GM18951 (cell line): ENCODE measurements around the gene PIP.
"Not testable (repeated sequence)": the region's sequence is repeated elsewhere in the genome, so short reads cannot be mapped to it uniquely, and the experiment has no call there.

ENCODE experiments used
- POLR2A ChIP-seq: IDR thresholded peaks from 4 replicates; pipeline ENCODE4 v1.6.1; 2011; ENCODE audit warnings: mild to moderate bottlenecking; ENCODE audit not compliant: insufficient read length, insufficient read depth; ENCODE audit errors: extremely low read depth
- in situ Hi-C: fragments of 300-500 bp; cut with MboI; formaldehyde crosslinking; loops from one replicate; pipeline ENCODE4 v1.12.0; 2022; ENCODE audit warnings: low sequenced_read_pairs, mixed read lengths, inconsistent platforms; ENCODE audit not compliant: unreplicated experiment

The PIP gene

DNA sequence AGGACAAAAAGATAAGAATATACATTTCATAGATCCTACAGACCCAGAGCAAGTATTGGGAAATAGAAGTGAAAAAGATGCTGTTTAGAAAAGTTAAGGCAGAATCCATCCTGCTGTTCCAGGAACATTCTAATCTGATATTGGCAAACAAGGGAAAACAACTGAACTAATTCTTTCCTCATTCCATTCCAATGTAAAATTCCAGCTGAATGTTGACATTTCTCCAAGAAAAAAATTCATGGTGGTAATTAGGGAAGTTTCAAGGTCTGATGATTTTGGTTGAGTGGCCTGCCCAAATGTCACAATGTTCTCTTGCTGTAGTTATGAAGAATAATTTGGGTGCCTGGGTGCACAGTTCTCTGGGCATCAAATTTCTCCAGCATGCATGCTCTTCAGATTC lies 15.2 kb downstream of the PIP start:
- no peak for TF ChIP-seq POLR2A
- in situ Hi-C loops, result no loop called here

DNA sequence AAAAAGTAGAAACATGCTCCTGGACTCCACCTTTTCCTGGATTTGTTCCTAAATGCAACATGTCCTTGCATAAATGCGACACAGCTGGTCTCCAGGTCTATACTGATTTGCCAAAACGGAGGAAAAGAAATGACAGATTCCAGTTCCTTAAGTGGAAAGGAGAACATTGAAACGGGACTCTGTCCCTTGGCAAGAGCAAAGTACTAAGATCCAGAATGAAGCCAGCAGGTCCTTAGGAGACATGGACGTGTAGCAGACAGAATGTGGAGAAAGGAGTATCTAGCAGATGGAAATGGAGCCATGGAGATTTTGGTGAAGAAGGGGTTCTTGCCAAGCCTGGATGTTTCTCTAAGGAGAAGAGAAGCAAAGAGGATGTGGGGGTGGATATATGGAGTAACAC lies 16.2 kb downstream of the PIP start:
- no peak for TF ChIP-seq POLR2A
- in situ Hi-C loops, result no loop called here

DNA sequence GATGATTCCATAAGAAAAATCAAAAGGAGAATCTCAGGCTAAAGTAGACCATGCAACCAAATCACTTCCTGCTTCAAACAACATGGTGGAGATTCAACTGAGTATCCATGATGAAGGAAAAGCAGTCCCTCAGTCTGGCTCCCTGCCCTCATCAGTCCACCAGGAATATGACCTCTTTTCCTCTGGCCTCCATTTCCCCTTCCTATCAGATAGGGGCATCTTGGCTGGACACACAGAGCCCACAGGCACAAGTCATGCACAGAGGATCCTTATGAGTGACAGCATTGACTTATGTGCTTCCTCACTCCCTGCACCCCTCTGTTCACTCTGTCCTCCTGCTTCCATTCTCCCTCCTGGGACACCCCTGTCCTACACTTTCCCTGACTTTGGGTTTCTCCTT lies 16.8 kb downstream of the PIP start:
- TF ChIP-seq POLR2A, result no peak
- in situ Hi-C loops, result no loop called here

DNA sequence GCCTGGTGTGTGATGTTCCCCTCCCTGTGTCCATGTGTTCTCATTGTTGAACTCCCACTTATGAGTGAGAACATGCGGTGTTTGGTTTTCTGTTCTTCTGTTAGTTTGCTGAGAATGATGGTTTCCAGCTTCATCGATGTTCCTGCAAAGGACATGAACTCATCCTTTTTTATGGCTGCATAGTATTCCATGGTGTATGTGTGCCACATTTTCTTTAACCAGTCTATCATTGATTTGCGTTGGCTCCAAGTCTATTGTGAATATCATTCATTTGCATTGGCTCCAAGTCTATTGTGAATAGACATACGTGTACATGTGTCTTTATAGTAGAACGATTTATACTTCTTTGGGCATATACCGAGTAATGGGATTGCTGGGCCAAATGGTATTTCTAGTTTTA lies 18.8 kb downstream of the PIP start:
- in situ Hi-C loops, result not testable (repeated sequence)

DNA sequence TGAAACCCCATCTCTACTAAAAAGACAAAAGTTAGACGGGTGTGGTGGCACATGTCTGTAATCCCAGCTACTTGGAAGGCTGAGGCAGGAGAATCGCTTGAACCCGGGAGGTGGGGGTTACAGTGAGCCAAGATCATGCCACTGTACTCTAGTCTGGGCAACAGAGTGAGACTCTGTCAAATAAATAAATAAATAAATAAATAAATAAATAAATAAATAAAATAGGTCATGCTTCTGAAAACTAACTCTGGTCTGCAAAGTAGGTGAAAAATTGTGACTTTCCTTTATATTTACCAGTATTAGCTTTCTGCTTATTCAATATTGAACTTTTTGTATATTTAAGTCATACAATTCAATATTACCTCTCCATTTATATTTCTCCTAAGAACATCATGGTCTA lies 26.7 kb downstream of the PIP start:
- in situ Hi-C loops, result not testable (repeated sequence)

DNA sequence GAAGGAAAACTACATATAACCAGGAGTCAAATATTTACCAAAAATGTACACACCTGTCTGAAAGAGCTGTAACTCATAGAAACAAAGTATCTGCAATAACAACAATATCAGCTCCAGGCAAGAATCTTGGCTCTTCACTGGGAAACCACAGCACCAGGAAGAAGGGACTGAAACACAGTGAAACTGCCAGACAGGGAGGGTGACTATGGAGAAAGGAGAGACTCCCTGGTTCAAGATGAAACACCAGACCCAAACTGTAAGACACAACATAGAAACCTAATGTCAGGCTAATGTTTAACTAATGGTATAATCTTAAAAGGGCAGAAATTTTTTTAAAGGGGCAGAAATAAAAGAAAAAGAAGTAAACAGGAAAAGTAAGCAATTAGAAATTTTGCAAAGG lies 39.8 kb downstream of the PIP start:
- no peak for TF ChIP-seq POLR2A
- in situ Hi-C loops, result no loop called here

DNA sequence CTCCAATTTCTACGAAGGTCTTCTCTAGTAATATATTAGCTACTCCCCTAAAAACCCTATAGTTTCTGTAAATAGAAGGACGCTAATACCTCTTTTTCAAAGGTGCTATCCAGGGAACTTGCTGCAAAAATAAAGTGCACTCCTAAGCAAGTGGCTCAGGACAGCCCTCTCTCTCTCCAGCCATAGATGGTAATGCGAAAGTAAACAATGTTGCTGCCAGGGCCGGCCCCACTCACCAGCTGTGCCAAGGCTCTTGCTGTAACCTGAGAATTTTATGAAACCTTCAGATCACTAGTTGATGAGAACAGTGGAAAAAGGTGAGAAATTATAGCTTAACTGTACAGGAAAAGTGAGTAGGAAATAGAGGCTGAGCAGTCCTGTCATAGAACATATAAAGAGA lies 40.5 kb downstream of the PIP start:
- TF ChIP-seq POLR2A, result no peak
- in situ Hi-C loops, result no loop called here

DNA sequence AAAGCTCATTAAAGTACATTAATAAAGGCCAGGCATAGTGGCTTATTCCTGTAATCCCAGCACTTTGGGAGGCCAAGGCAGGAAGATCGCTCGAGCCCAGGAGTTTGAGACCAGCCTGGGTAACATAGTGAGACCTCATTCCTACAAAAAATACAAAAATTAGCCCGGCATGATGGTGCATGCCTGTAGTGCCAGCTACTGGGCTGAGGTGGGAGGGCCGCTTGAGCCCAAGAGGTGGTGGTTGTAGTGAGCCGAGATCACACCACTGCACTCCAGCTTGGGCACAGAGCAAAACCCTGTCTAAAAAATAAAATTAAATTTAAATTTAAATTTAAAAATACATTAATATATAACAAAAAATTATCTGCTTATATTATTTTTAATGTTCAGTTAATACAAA lies 44.3 kb downstream of the PIP start:
- TF ChIP-seq POLR2A, result no peak
- in situ Hi-C loops, result no loop called here

DNA sequence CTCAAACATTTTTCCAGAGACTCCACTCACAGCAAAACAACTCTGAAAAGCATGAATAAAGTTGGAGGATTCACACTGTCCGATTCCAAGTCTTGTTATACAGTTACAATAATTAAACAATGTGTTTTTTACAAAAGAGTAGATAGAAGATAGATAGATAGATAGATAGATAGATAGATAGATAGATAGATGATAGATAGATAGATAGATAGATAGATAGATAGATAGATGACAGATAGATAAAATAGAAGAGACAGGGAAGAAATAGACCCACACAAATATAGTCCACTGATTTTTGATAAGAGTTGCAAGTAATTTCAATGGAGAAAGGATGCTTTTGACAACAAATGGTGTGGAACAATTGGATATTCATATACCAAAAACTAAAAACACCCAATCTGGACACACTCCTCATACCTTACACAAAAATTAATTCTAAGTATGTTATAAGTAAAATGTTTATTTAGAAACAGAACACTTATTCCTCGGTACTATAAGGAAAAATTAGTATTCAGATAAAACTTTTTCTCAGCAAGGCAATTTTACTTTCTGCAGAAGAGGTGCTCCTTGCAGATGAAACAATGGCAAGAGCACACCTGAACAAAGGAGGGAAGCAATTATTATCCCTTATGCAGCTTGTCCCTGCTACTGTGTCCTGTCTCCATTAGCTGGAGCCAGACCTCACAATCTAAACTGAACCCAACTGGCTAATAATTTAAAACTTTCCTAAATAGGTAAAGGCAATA lies 45.7 kb downstream of the PIP start:
- no peak for TF ChIP-seq POLR2A
- in situ Hi-C loops, result no loop called here

DNA sequence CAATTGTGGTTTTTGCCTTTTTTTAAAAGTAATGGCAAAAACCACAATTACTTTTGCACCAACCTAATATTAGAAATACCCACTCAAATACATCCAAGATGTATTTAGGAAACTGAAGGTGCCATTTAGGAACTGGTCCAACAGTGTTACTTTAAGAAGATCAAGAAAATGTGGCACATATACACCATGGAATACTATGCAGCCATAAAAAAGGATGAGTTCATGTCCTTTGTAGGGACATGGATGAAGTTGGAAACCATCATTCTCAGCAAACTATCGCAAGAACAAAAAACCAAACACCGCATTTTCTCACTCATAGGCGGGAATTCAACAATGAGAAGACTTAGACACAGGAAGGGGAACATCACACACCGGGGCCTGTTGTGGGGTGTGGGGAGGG lies 48.9 kb downstream of the PIP start:
- in situ Hi-C loops, result not testable (repeated sequence)

DNA sequence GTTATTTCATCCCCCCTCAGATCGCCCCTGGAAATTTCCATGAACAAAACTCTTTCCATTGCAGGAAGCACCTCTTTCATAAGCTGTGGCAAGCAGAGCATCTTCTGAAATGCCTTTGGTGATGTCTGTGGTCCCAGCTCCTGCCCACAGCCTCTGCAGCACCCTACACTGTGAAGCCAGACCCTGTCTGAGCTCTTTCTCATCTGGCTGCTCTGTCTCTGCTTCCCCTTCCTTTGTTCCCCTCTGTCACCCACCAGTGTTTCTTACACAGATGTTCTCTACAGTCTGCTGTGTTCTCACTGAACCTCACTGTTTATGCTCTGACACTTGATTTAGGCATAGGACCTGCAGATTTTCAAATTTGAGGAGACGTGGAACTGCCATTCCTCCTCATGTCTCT lies 49.5 kb downstream of the PIP start:
- in situ Hi-C loops, result no loop called here
- no peak for TF ChIP-seq POLR2A

DNA sequence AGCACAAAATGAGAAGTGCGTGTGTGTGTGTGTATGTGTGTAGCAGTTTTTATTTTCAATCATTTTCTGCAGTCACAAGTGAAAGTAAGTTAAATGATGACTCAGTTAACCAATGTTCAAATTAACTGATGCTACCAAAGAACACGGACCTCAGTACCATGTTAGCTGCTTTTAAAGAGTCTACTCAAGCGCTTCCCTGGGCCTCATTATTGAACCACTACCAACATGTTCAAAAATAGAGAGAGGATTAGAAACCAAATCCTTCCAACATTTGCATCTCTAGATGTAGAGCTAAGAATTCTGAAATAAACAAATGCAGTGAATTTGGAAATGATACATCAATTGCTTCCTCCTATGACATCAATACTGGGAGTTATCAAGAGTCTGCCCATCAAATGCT lies 51.1 kb downstream of the PIP start, which contains the start of gene TAS2R39:
Gene TAS2R39 (plus strand): TSS at position 396 of the 400 bp plus-strand sequence. CDS start 0 bp downstream, at position 396.
- TF ChIP-seq POLR2A, result no peak
- in situ Hi-C loops, result no loop called here

DNA sequence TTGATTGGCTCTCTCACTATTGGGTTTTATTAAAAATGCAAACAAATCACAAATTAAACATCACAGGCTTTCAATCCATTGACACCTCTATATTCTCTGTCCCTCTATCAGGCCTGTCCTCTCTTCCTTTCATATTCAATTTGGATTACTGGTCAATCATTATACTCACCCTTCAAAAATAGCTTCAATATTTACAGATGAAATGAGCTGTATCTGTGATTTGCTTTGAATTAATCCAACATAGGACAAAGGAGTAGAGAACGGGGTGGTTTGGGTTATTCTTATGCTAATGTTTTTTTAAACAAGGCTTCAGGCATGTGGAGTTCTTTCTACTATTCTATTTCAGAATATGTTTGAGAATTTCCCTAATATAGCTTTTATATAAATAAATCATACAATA lies 53.7 kb downstream of the PIP start:
- in situ Hi-C loops, result no loop called here
- TF ChIP-seq POLR2A, result no peak

DNA sequence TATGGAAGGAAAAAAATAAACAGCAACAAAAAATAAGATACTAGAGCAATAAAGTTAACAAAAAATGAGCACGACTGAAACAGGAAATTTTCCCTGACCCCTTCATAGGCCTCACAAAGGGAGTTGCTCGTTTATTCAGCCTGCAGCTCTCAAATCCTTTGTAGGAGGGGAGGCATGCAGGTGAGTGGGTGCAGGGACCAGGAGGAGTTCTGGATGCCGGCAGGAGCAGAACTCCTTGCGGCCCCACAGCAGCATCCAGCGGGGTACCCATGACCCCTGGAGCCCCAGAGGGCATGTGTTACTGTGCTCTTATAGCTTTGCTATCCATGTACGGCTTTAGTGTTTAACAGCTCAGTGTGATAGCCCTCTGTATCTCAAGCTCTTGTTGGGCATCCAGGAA lies 57.1 kb downstream of the PIP start:
- in situ Hi-C loops, result no loop called here
- TF ChIP-seq POLR2A, result no peak
